ENCODE measurements around the gene DDHD1.

Gene DDHD1

DNA sequence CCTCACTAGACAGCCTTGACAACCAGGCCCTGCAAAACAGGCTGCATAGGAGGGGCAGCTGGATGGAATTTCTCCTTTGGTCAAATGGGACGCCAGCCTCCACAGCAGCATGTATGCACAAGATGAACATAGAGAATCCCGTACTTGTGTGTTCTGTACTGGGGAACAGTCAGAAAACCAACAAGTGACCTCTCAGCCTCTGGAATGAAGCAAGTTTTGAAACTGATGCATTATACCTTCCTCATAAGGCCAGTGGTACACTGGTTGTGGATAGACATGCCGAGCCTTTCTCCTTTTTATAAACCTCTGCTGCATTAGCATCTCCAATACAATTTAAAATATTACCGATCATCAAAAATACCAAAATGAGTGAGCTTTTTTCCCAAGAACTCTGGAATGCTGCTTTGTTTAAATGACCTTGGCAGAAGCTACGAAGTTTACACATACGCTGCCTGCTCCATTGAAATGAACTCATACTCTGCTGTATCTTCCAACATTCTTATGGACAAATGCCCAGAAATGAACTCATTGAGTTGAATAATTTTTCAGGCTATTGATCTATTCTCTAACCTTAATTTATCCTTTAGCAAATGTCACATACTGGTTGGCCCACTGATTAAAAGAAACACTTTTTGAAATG, 154.6 kb downstream of the DDHD1 start:
- TF ChIP-seq, protein P1, sequence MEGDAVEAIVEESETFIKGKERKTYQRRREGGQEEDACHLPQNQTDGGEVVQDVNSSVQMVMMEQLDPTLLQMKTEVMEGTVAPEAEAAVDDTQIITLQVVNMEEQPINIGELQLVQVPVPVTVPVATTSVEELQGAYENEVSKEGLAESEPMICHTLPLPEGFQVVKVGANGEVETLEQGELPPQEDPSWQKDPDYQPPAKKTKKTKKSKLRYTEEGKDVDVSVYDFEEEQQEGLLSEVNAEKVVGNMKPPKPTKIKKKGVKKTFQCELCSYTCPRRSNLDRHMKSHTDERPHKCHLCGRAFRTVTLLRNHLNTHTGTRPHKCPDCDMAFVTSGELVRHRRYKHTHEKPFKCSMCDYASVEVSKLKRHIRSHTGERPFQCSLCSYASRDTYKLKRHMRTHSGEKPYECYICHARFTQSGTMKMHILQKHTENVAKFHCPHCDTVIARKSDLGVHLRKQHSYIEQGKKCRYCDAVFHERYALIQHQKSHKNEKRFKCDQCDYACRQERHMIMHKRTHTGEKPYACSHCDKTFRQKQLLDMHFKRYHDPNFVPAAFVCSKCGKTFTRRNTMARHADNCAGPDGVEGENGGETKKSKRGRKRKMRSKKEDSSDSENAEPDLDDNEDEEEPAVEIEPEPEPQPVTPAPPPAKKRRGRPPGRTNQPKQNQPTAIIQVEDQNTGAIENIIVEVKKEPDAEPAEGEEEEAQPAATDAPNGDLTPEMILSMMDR (IDR thresholded peaks at IDR 0.05; ENCODE audit: borderline replicate concordance, extremely low read depth, low read length, poor library complexity, severe bottlenecking) = no peak
- TF ChIP-seq EZH2 (IDR thresholded peaks at IDR 0.05; ENCODE audit: borderline replicate concordance, low read depth, low read length, severe bottlenecking) = no peak
- H3K9ac ChIP-seq (ENCODE audit: low read depth, low read length) = no peak overlapping the region
- no peaks in the 10 kb centered on the region for H3K4me1 ChIP-seq (ENCODE audit: insufficient read depth, low read length)
- no peak overlapping the region for H3K4me3 ChIP-seq (ENCODE audit: low read depth in 1 of 2, low read length in 2 of 2)
- H3K79me2 ChIP-seq (ENCODE audit: insufficient read depth, low read length) = no peaks in the 10 kb centered on the region
- no peak overlapping the region for H2AFZ ChIP-seq (ENCODE audit: low read depth, low read length)
- ATAC-seq (ENCODE audit: insufficient read depth, low read depth) (no peak), DNase-seq (no peak)
- no peaks in the 10 kb centered on the region for H4K20me1 ChIP-seq (ENCODE audit: insufficient read depth, low read length)
- H3K9me3 ChIP-seq (ENCODE audit: insufficient read depth, low read length, severe bottlenecking) = no peaks in the 10 kb centered on the region
- H3K36me3 ChIP-seq (ENCODE audit: insufficient read depth, low read length) = no peaks in the 10 kb centered on the region
- no peaks in the 10 kb centered on the region for H3K27me3 ChIP-seq (ENCODE audit: insufficient read depth, low read length, poor library complexity)
- no peak overlapping the region for H3K27ac ChIP-seq (ENCODE audit: low read length)
- no peak overlapping the region for H3K4me2 ChIP-seq (ENCODE audit: insufficient read depth, low read length)

DNA sequence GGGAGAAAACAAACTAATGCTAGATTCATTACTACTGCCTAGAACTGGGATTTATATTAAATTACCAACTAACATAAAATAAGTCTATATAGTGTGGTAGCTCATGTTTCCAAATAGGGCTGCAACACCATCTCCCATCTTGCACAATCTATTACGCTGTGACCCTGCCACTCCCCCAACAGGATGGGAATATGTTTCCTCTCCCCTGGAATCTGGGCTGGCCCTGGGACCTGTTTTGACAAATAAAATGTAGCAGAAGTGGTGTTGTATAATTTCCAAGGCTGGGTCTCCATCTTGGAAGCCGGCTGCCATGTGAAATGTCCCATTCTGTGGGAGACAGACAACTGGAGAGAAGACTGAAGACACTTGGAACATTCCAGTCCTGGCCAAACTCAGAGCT, 156.6 kb downstream of the DDHD1 start:
- no peak overlapping the region for H2AFZ ChIP-seq (ENCODE audit: low read depth, low read length)
- no peaks in the 10 kb centered on the region for H3K36me3 ChIP-seq (ENCODE audit: insufficient read depth, low read length)
- no peak for DNase-seq
- H3K4me1 ChIP-seq (ENCODE audit: insufficient read depth, low read length) = no peaks in the 10 kb centered on the region
- H3K9ac ChIP-seq (ENCODE audit: low read depth, low read length) = no peak overlapping the region
- ATAC-seq (ENCODE audit: insufficient read depth, low read depth) = no peak
- no peak overlapping the region for H3K27ac ChIP-seq (ENCODE audit: low read length)
- H3K27me3 ChIP-seq (ENCODE audit: insufficient read depth, low read length, poor library complexity) = no peaks in the 10 kb centered on the region
- no peak overlapping the region for H3K4me2 ChIP-seq (ENCODE audit: insufficient read depth, low read length)
- no peaks in the 10 kb centered on the region for H3K79me2 ChIP-seq (ENCODE audit: insufficient read depth, low read length)
- no peaks in the 10 kb centered on the region for H4K20me1 ChIP-seq (ENCODE audit: insufficient read depth, low read length)
- TF ChIP-seq EZH2 (IDR thresholded peaks at IDR 0.05; ENCODE audit: borderline replicate concordance, low read depth, low read length, severe bottlenecking) = no peak
- H3K4me3 ChIP-seq (ENCODE audit: low read depth in 1 of 2, low read length in 2 of 2) = no peak overlapping the region
- H3K9me3 ChIP-seq (ENCODE audit: insufficient read depth, low read length, severe bottlenecking) = no peaks in the 10 kb centered on the region

DNA sequence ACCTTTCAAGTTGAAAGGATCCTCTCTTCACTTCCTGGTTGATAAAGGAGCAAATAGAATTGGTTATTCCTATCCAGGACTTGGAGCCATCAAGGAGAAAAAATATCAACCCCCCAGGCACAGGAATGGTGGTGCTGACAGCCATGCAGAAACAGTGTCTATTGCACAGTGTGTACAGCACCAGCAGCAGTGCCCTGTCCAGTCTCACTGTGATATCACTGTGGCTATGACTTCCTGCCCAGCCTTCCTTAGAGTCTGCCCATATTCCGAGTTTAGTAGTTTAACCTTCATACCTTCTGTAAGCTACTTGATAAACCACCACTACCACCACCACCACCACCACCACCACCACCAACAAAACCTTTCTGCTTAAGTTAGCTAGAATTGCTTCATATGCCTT, 157.1 kb downstream of the DDHD1 start:
- DNase-seq (no peak), ATAC-seq (ENCODE audit: insufficient read depth, low read depth) (no peak)
- Histone ChIP-seq H3K27ac (ENCODE audit: low read length) (no peak overlapping the region), H3K4me1 (ENCODE audit: insufficient read depth, low read length) (no peaks in the 10 kb centered on the region), H3K9ac (ENCODE audit: low read depth, low read length) (no peak overlapping the region), H3K36me3 (ENCODE audit: insufficient read depth, low read length) (no peaks in the 10 kb centered on the region), H3K4me3 (ENCODE audit: low read depth in 1 of 2, low read length in 2 of 2) (no peak overlapping the region), H3K9me3 (ENCODE audit: insufficient read depth, low read length, severe bottlenecking) (no peaks in the 10 kb centered on the region), H3K4me2 (ENCODE audit: insufficient read depth, low read length) (no peak overlapping the region), H4K20me1 (ENCODE audit: insufficient read depth, low read length) (no peaks in the 10 kb centered on the region), H3K79me2 (ENCODE audit: insufficient read depth, low read length) (no peaks in the 10 kb centered on the region), H3K27me3 (ENCODE audit: insufficient read depth, low read length, poor library complexity) (no peaks in the 10 kb centered on the region), H2AFZ (ENCODE audit: low read depth, low read length) (no peak overlapping the region)
- TF ChIP-seq, protein P1 (IDR thresholded peaks at IDR 0.05; ENCODE audit: borderline replicate concordance, extremely low read depth, low read length, poor library complexity, severe bottlenecking) = no peak
- no peak for TF ChIP-seq EZH2 (IDR thresholded peaks at IDR 0.05; ENCODE audit: borderline replicate concordance, low read depth, low read length, severe bottlenecking)

DNA sequence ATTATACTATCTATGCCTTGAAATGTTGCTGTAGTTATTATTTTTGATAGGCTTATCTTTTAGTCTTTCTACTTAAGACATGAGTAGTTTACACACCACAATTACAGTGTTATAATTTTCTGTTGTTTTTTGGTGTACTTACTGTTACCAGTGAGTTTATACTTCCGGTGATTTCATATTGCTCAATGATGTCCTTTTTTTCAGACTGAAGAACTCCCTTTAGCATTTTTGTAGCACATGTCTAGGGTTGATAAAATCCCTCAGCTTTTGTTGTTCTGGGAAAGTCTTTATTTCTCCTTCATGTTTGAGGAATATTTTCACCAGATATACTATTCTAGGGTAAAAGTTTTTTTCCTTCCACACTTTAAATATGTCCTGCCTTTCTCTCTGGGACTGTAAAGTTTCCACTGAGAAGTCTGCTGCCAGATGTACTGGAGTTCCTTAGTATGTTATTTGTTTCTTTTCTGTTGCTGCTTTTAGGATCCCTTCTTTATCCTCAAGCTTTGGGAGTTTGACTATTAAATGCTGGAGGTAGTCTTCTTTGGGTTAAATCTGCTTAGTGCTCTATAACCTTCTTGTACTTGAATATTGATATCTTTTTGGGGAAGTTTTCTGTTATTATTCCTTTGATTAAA, 160.8 kb downstream of the DDHD1 start:
- no peak for DNase-seq

More for the DNA sequence above, 160.8 kb downstream of the DDHD1 start:
- H3K9me3 ChIP-seq (ENCODE audit: insufficient read depth, low read length, severe bottlenecking) = no peaks in the 10 kb centered on the region
- H2AFZ ChIP-seq (ENCODE audit: low read depth, low read length) = no peak overlapping the region
- H3K4me1 ChIP-seq (ENCODE audit: insufficient read depth, low read length) = no peaks in the 10 kb centered on the region
- H3K79me2 ChIP-seq (ENCODE audit: insufficient read depth, low read length) = no peaks in the 10 kb centered on the region
- H3K27ac ChIP-seq (ENCODE audit: low read length) = no peak overlapping the region
- no peaks in the 10 kb centered on the region for H4K20me1 ChIP-seq (ENCODE audit: insufficient read depth, low read length)
- no peak for ATAC-seq (ENCODE audit: insufficient read depth, low read depth)
- H3K27me3 ChIP-seq (ENCODE audit: insufficient read depth, low read length, poor library complexity) = no peaks in the 10 kb centered on the region
- H3K4me3 ChIP-seq (ENCODE audit: low read depth in 1 of 2, low read length in 2 of 2) = no peak overlapping the region
- no peak for TF ChIP-seq EZH2 (IDR thresholded peaks at IDR 0.05; ENCODE audit: borderline replicate concordance, low read depth, low read length, severe bottlenecking)
- TF ChIP-seq, protein P1 (IDR thresholded peaks at IDR 0.05; ENCODE audit: borderline replicate concordance, extremely low read depth, low read length, poor library complexity, severe bottlenecking) = no peak
- no peak overlapping the region for H3K4me2 ChIP-seq (ENCODE audit: insufficient read depth, low read length)
- no peak overlapping the region for H3K9ac ChIP-seq (ENCODE audit: low read depth, low read length)
- no peaks in the 10 kb centered on the region for H3K36me3 ChIP-seq (ENCODE audit: insufficient read depth, low read length)
